ENCODE measurements around the gene NR1H2.
"Not testable (repeated sequence)": the region's sequence is repeated elsewhere in the genome, so short reads cannot be mapped to it uniquely, and the experiment has no call there.

Gene NR1H2

DNA sequence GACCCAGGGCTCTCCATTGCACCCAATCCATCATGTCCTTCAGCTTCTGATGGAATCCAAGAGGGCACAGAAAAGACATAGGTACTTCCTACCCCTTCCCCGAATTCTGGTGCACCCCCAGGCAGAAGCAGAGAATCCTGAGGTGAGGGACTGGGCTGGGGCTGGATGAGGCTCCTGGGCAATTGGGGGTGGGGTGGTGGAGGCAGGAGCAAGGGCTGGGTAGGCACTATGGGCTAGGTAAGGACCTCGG lies 44.3 kb upstream of the NR1H2 start:
- H3K9ac ChIP-seq (ENCODE audit: low read depth, low read length), result 0 out of 2 replicates have a peak overlapping the region, but pooled peaks have one; percentile 78
- no peaks in the 10 kb centered on the region for H3K36me3 ChIP-seq (ENCODE audit: control insufficient read depth, insufficient read depth, low read length)
- peak overlapping the region; percentile 79 for H3K4me3 ChIP-seq (ENCODE audit: low read depth, low read length)
- peaks cover 15% of the 10 kb centered on the region for H3K27me3 ChIP-seq (ENCODE audit: control insufficient read depth, insufficient read depth, low read length)
- peak overlapping the region; percentile 98 for H3K27ac ChIP-seq (ENCODE audit: low read depth, low read length)
- H3K9me3 ChIP-seq (ENCODE audit: control insufficient read depth, insufficient read depth, low read length), result no peaks in the 10 kb centered on the region
- peaks cover 11% of the 10 kb centered on the region for H3K4me1 ChIP-seq (ENCODE audit: control insufficient read depth, insufficient read depth, low read length)

DNA sequence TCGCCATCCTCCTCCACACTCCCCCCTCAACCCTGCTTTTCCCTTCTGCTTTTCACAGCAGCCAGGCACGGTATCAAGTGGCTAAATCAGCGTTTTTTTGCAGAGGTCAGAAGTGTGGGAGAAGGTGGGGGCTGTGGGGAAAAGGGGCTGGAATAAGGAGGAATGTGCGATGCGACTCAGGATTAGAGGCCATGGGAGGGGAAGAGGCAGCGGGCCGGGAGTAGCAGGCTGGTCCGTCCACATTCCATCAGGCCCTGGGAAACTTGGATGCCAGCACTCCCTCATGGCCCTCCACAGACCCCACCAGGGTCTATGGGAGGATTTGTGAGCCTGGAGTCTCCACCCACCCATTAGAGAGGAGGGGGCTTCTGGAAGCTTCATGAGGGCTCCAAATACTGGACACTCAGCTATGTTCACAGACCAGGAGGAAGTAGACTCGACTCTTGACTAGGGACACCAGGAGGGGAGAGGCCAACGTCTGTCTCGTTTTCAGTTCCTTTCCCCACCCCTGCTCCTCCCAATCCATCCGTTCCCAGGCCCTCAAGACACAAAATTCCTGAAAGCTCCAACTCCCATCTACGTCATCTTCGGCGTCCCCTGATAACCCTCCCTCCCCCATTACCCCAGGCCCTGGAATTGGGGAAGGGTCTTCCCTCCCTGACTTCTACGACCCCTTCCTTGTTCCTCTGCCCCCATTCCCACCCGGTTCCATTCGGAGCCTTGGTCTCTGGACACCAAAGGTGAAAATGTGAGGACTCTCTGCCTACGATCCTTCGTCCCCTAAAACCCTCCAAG lies 43.8 kb upstream of the NR1H2 start:
- H3K9me3 ChIP-seq (ENCODE audit: control insufficient read depth, insufficient read depth, low read length), result no peaks in the 10 kb centered on the region
- peaks cover 11% of the 10 kb centered on the region for H3K4me1 ChIP-seq (ENCODE audit: control insufficient read depth, insufficient read depth, low read length)
- H3K27ac ChIP-seq (ENCODE audit: low read depth, low read length), result peak overlapping the region; percentile 98
- peak overlapping the region; percentile 78 for H3K9ac ChIP-seq (ENCODE audit: low read depth, low read length)
- H3K27me3 ChIP-seq (ENCODE audit: control insufficient read depth, insufficient read depth, low read length), result peaks cover 10% of the 10 kb centered on the region
- no peaks in the 10 kb centered on the region for H3K36me3 ChIP-seq (ENCODE audit: control insufficient read depth, insufficient read depth, low read length)
- H3K4me3 ChIP-seq (ENCODE audit: low read depth, low read length), result peak overlapping the region; percentile 79

DNA sequence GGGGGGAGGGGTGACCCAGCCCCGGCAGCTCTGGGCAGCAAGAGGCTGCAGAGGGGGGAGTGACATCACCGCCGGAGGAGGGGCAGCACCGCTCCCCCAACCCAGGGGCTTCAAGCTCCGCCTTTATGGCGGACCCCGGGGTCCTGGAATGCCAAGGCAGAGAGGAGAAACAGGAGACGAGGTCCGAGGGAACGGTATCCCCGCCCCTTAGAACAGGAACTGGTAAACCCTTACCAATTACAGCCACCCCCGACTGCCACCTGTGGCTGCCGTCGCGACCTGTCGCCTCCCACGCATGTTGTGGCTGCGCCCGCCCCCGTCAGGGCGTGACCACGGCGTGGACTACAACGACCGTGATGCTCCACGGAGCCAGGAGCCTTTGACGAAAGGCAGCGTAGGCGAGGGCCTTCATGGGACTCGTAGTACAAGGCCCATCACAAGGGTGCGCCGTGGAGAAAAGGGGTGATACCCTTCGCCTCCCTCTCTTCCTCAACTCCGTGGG lies 43.0 kb upstream of the NR1H2 start:
- no peaks in the 10 kb centered on the region for H3K36me3 ChIP-seq (ENCODE audit: control insufficient read depth, insufficient read depth, low read length)
- peak overlapping the region; percentile 79 for H3K4me3 ChIP-seq (ENCODE audit: low read depth, low read length)
- H3K4me1 ChIP-seq (ENCODE audit: control insufficient read depth, insufficient read depth, low read length), result peaks cover 11% of the 10 kb centered on the region
- H3K27ac ChIP-seq (ENCODE audit: low read depth, low read length), result peak overlapping the region; percentile 98
- H3K9me3 ChIP-seq (ENCODE audit: control insufficient read depth, insufficient read depth, low read length), result no peaks in the 10 kb centered on the region
- H3K9ac ChIP-seq (ENCODE audit: low read depth, low read length), result peak overlapping the region; percentile 63
- peaks cover 3% of the 10 kb centered on the region for H3K27me3 ChIP-seq (ENCODE audit: control insufficient read depth, insufficient read depth, low read length)

DNA sequence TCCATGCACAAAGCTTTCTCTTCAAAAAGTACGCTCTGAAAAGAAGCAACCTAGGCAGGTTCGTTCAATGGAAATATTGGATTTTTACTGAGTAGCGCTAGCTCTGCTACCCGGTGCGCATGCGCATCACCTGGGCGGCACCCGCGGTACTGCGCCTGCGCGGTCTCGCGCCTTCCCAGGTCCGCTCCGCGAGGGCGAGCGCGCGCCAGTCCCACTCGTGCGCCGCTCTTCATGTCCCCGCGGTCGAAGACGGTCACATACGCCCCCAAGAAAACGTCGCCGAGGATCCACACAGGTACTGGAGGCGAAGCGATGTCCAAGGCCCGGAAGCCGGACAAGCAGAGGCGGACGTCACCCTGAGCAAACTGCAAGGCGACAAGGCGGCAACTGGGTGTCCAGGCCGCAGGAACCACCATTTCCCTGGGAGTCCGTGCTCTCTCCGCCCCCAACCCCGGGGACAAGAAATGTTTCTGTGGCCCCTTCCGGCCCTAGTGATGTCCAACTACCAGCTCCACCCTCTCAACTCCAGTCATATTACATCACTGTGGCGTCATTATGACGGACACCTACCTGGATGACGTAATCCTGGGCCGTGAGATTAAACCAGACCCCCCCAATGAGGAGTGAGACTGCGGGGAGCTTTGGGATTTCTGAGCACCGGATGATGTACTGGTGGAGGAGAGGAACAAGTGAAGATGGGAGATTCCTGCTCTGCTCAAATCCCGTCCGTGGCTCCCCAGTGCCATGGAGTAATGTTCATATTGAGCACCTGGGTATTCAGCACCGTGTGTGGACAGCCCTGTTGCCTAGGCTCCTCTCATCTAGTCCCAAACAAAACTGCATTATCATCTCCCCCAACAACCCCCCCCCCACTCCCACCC lies 42.3 kb upstream of the NR1H2 start:
- no peaks in the 10 kb centered on the region for H3K36me3 ChIP-seq (ENCODE audit: control insufficient read depth, insufficient read depth, low read length)
- H3K4me3 ChIP-seq (ENCODE audit: low read depth, low read length), result peak overlapping the region; percentile 79
- H3K9me3 ChIP-seq (ENCODE audit: control insufficient read depth, insufficient read depth, low read length), result no peaks in the 10 kb centered on the region
- H3K27me3 ChIP-seq (ENCODE audit: control insufficient read depth, insufficient read depth, low read length), result no peaks in the 10 kb centered on the region; the same call in 1 of the 2 replicates
- H3K27ac ChIP-seq (ENCODE audit: low read depth, low read length), result peak overlapping the region; percentile 98
- peak overlapping the region; percentile 63 for H3K9ac ChIP-seq (ENCODE audit: low read depth, low read length)
- H3K4me1 ChIP-seq (ENCODE audit: control insufficient read depth, insufficient read depth, low read length), result peaks cover 11% of the 10 kb centered on the region

DNA sequence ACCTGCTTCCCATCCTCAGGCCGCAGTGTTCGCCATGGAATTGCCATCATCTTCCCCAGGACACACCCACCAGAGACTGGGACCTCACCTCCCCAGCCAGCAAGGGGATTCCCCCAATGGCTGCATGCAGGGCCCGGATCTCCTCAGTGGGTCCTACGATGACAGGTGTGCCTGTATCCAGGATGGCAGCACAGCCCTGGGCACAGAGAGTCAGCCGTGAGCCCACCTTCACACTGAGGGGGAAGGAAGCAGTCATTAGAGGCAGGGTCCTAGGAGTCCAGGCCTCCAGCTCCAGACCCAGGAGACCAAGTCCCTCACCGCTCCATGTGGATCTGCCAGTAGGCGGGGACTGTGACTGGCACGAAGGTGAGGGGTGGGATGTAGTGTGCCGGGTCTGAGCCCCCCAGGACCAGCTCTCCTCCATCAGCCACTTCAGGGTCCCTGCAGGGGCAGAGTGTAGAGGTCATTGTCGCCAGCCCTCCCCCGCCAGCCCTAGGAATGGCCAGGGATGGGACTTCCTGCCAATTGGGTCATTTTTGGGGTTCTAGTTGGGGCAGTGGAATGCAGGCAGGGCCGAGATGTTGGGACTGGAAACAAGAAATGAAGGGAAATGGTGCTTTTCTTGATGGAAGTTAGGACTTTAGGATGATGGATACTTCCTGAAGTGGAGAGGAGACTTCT lies 41.4 kb upstream of the NR1H2 start:
- Histone ChIP-seq H3K27me3 (ENCODE audit: control insufficient read depth, insufficient read depth, low read length) (no peaks in the 10 kb centered on the region; the same call in 1 of the 2 replicates), H3K4me1 (ENCODE audit: control insufficient read depth, insufficient read depth, low read length) (peaks cover 11% of the 10 kb centered on the region), H3K9ac (ENCODE audit: low read depth, low read length) (no peak overlapping the region), H3K9me3 (ENCODE audit: control insufficient read depth, insufficient read depth, low read length) (no peaks in the 10 kb centered on the region), H3K27ac (ENCODE audit: low read depth, low read length) (no peak overlapping the region), H3K4me3 (ENCODE audit: low read depth, low read length) (no peak overlapping the region), H3K36me3 (ENCODE audit: control insufficient read depth, insufficient read depth, low read length) (no peaks in the 10 kb centered on the region)

DNA sequence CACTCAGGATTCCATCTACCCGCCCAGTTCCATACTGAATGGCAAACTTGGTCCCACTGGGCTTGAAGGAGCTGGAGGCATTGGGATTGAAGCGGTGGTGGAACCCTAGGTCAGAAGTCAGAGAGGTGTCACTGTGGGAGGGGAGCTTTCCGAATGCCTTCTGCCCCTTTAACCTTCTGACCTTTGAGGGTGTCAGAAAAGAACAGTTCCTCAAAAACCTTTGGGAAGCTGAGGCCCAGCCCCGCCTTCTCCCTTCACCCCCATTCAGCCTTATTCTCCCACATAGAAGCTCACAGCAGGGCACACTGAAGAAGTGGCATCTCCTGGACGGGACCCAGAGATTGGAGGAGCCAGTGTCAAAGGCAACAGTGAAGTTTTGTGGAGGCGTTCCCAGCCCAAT lies 39.2 kb upstream of the NR1H2 start:
- not testable (repeated sequence) for H3K27ac ChIP-seq (ENCODE audit: low read depth, low read length); H3K36me3 ChIP-seq (ENCODE audit: control insufficient read depth, insufficient read depth, low read length); H3K27me3 ChIP-seq (ENCODE audit: control insufficient read depth, insufficient read depth, low read length); H3K4me1 ChIP-seq (ENCODE audit: control insufficient read depth, insufficient read depth, low read length); H3K9ac ChIP-seq (ENCODE audit: low read depth, low read length); H3K4me3 ChIP-seq (ENCODE audit: low read depth, low read length); H3K9me3 ChIP-seq (ENCODE audit: control insufficient read depth, insufficient read depth, low read length)

DNA sequence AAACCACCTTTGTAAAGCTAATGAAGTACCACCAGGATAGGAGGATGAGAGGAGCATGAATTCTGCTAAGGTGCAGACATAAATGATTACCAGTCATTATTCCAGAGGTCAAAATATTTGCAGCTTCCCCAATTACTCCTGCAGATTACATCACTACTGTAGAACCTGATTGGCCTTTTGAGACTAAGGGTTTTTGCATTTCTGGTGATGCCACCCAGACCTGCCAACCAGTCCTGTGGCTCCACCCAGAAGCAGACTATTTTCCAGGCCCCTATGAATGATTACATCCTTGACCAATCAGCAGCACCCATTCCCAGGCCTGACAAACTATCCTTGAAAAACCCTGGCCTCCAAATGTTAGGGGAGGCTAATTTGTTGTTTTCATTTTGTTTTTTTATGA lies 35.9 kb upstream of the NR1H2 start:
- Histone ChIP-seq H3K4me1 (ENCODE audit: control insufficient read depth, insufficient read depth, low read length) (no peaks in the 10 kb centered on the region), H3K9ac (ENCODE audit: low read depth, low read length) (no peak overlapping the region), H3K27me3 (ENCODE audit: control insufficient read depth, insufficient read depth, low read length) (no peaks in the 10 kb centered on the region), H3K36me3 (ENCODE audit: control insufficient read depth, insufficient read depth, low read length) (no peaks in the 10 kb centered on the region), H3K4me3 (ENCODE audit: low read depth, low read length) (no peak overlapping the region), H3K9me3 (ENCODE audit: control insufficient read depth, insufficient read depth, low read length) (no peaks in the 10 kb centered on the region), H3K27ac (ENCODE audit: low read depth, low read length) (no peak overlapping the region)

DNA sequence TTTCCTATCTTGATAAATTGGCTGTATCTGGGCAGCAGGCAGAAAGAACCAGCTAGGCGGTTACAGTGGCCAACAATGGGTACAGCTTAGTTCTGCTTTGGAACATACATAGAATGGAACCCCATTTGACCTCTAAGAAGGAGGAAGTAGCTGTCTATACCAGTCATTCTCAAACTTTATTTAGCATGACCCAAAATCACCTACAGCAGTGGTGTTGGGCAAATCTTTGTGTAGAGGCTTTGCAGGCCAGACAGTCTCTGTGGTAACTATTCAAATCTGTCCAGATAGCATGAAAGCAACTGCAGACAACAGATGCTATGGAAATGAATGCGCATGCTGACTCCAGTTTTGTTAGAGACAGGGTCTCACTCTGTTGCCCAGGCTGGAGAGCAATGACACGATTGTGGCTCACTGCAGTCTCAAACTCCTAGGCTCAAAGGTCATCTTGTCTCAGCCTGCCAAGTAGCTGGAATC lies 35.1 kb upstream of the NR1H2 start:
- no peak overlapping the region for H3K27ac ChIP-seq (ENCODE audit: low read depth, low read length)
- H3K27me3 ChIP-seq (ENCODE audit: control insufficient read depth, insufficient read depth, low read length), result no peaks in the 10 kb centered on the region
- H3K9ac ChIP-seq (ENCODE audit: low read depth, low read length), result no peak overlapping the region
- no peak overlapping the region for H3K4me3 ChIP-seq (ENCODE audit: low read depth, low read length)
- H3K4me1 ChIP-seq (ENCODE audit: control insufficient read depth, insufficient read depth, low read length), result no peaks in the 10 kb centered on the region
- H3K36me3 ChIP-seq (ENCODE audit: control insufficient read depth, insufficient read depth, low read length), result no peaks in the 10 kb centered on the region
- H3K9me3 ChIP-seq (ENCODE audit: control insufficient read depth, insufficient read depth, low read length), result no peaks in the 10 kb centered on the region

DNA sequence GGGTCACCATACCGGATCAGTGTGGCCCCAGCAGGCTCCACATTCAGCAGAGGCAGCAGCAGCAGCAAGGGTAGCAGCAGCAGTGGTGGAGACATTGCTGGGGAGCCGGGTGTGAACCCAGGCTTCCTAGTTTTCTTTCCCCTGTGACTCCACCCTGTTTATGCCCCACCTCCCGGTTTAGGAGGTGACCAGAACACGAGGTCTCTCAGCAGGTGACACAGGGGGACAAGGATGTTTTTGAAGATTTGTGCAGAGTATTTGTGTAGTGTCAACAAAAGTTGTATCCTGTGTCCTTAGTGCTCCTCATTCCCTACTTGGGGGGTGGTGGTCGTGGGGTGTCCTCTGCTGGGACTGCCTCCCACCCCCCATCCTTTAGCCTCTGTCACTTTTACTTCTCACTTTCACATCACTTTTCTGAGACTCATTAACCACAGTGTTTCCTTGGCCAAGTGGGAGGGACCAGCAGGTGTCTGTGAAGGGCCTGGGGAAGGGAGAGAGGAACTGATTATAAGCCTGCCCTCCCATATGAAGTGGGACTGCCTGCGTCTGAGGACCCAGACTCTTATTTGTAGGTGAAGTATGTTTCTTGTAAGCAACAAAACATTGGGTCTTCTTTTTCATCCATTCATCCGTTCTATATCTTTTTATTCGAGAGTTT lies 31.5 kb upstream of the NR1H2 start:
- Histone ChIP-seq H3K9me3 (ENCODE audit: control insufficient read depth, insufficient read depth, low read length) (no peaks in the 10 kb centered on the region), H3K27ac (ENCODE audit: low read depth, low read length) (no peak overlapping the region), H3K4me3 (ENCODE audit: low read depth, low read length) (no peak overlapping the region), H3K36me3 (ENCODE audit: control insufficient read depth, insufficient read depth, low read length) (no peaks in the 10 kb centered on the region), H3K27me3 (ENCODE audit: control insufficient read depth, insufficient read depth, low read length) (no peaks in the 10 kb centered on the region), H3K9ac (ENCODE audit: low read depth, low read length) (no peak overlapping the region), H3K4me1 (ENCODE audit: control insufficient read depth, insufficient read depth, low read length) (no peaks in the 10 kb centered on the region)

DNA sequence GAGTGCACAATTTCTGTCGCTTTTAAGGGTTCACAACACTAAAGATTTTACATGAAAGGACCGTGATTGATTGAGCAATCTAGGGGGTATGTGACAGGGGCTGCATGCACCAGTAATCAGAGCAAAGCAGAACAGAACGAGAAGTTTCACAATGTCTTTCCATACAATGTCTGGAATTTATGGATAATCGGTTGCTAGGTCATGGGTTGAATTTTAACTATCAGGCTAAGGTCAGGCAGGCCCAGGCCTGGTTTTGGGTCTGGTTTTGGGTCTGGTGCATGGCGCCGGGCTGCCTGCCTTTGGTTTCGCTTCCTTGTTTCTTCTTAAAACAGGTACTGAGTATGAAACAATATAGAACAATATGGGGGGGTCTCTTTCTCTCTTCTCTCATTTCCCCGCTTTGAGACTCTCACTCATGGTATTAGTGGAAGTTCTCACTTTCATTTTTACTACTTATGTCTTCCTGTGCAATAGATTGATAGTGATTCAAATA lies 29.1 kb upstream of the NR1H2 start:
- not testable (repeated sequence) for H3K9ac ChIP-seq (ENCODE audit: low read depth, low read length); H3K9me3 ChIP-seq (ENCODE audit: control insufficient read depth, insufficient read depth, low read length); H3K4me3 ChIP-seq (ENCODE audit: low read depth, low read length); H3K4me1 ChIP-seq (ENCODE audit: control insufficient read depth, insufficient read depth, low read length); H3K27ac ChIP-seq (ENCODE audit: low read depth, low read length); H3K27me3 ChIP-seq (ENCODE audit: control insufficient read depth, insufficient read depth, low read length); H3K36me3 ChIP-seq (ENCODE audit: control insufficient read depth, insufficient read depth, low read length)

Measured in HUES48 (cell line).